ENCODE measurements around the gene PF4V1. TPM values are rescaled to one million over a fixed set of nuclear protein-coding genes. Genes with fewer than 3 reads are reported as not detected.
A peak's percentile ranks its signal among the peaks of the same experiment; 100 is the strongest.

PF4V1 gene
- polyA plus RNA-seq, 3 donors: 0.99 to 3.3 TPM; not detected in 1

GRCh38 chr4:73817341-73817740, 35.8 kb upstream of the PF4V1 start:
- no peak for TF ChIP-seq CTCF (IDR thresholded peaks at IDR 0.05)
- H3K36me3 ChIP-seq (replicated peaks in 1 of 2; ENCODE audit: control insufficient read depth in 1 of 2, insufficient read depth in 2 of 2, low read length in 2 of 2): no peaks in the 10 kb centered on the region
- H3K27ac Mint-ChIP-seq: peak overlapping the region in 1 of 7 donors; percentile 9
- H3K79me2 ChIP-seq (ENCODE audit: insufficient read depth, low read length): no peaks in the 10 kb centered on the region
- no peaks in the 10 kb centered on the region for H3K9me3 ChIP-seq (replicated peaks in 1 of 2; ENCODE audit: control insufficient read depth in 1 of 2, insufficient read depth in 1 of 2, low read length in 2 of 2)
- H3K4me1 ChIP-seq (ENCODE audit: control insufficient read depth in 1 of 2, insufficient read depth in 2 of 2, low read length in 2 of 2): peaks cover 8 to 14% of the 10 kb centered on the region in 2 donors
- H3K4me3 Mint-ChIP-seq: no peak overlapping the region
- no peak overlapping the region for H2AFZ ChIP-seq (ENCODE audit: insufficient read depth, low read depth, low read length, poor library complexity, severe bottlenecking)
- peaks cover 0 to 4% (median 0%) of the 10 kb centered on the region in 7 donors for H3K9me3 Mint-ChIP-seq
- no CpG with 5 or more reads among the region's 1 CpG for WGBS (ENCODE audit: insufficient coverage)
- DNase-seq: no peak
- H3K4me2 ChIP-seq (replicated peaks; ENCODE audit: extremely low read depth, low read length, poor library complexity, severe bottlenecking): no peak overlapping the region
- H3K27me3 ChIP-seq (ENCODE audit: control insufficient read depth in 2 of 2, insufficient read depth in 2 of 2, low read length in 2 of 2): no peaks in the 10 kb centered on the region
- intact Hi-C loops (cut with micrococcal nuclease): no loop called here
- H4K20me1 ChIP-seq (ENCODE audit: insufficient read depth, low read length): no peaks in the 10 kb centered on the region
- no peak overlapping the region for H3K27ac ChIP-seq (ENCODE audit: low read depth in 1 of 2, low read length in 2 of 2)
- no peak overlapping the region for H3K9ac ChIP-seq (ENCODE audit: insufficient read depth, low read length, poor library complexity, severe bottlenecking)
- peaks cover 22% of the 10 kb centered on the region for H3K4me1 Mint-ChIP-seq
- H3K27me3 Mint-ChIP-seq (ENCODE audit: low read depth in 3 of 3): no peaks in the 10 kb centered on the region
- no peak overlapping the region for H3K4me3 ChIP-seq (replicated peaks in 1 of 3; ENCODE audit: low read depth in 2 of 3, low read length in 3 of 3)
- no peaks in the 10 kb centered on the region for H3K36me3 Mint-ChIP-seq

- Mint-ChIP-seq H3K9me3 (peaks cover 0 to 4% (median 0%) of the 10 kb centered on the region in 7 donors), H3K4me1 (peaks cover 27% of the 10 kb centered on the region), H3K27ac (peak overlapping the region in 1 of 7 donors; percentile 34), H3K4me3 (no peak overlapping the region), H3K27me3 (ENCODE audit: low read depth in 3 of 3) (no peaks in the 10 kb centered on the region), H3K36me3 (no peaks in the 10 kb centered on the region)
- Histone ChIP-seq H3K9ac (ENCODE audit: insufficient read depth, low read length, poor library complexity, severe bottlenecking) (no peak overlapping the region), H3K4me3 (replicated peaks in 1 of 3; ENCODE audit: low read depth in 2 of 3, low read length in 3 of 3) (no peak overlapping the region), H3K27me3 (ENCODE audit: control insufficient read depth in 2 of 2, insufficient read depth in 2 of 2, low read length in 2 of 2) (no peaks in the 10 kb centered on the region), H3K4me2 (replicated peaks; ENCODE audit: extremely low read depth, low read length, poor library complexity, severe bottlenecking) (no peak overlapping the region), H2AFZ (ENCODE audit: insufficient read depth, low read depth, low read length, poor library complexity, severe bottlenecking) (no peak overlapping the region), H3K27ac (ENCODE audit: low read depth in 1 of 2, low read length in 2 of 2) (no peak overlapping the region), H4K20me1 (ENCODE audit: insufficient read depth, low read length) (no peaks in the 10 kb centered on the region), H3K9me3 (replicated peaks in 1 of 2; ENCODE audit: control insufficient read depth in 1 of 2, insufficient read depth in 1 of 2, low read length in 2 of 2) (no peaks in the 10 kb centered on the region), H3K36me3 (replicated peaks in 1 of 2; ENCODE audit: control insufficient read depth in 1 of 2, insufficient read depth in 2 of 2, low read length in 2 of 2) (no peaks in the 10 kb centered on the region), H3K79me2 (ENCODE audit: insufficient read depth, low read length) (no peaks in the 10 kb centered on the region), H3K4me1 (ENCODE audit: control insufficient read depth in 1 of 2, insufficient read depth in 2 of 2, low read length in 2 of 2) (peaks cover 7 to 11% of the 10 kb centered on the region in 2 donors)
- peak; percentile 22 to 44 (median 38) for DNase-seq
- no peak for TF ChIP-seq CTCF (IDR thresholded peaks at IDR 0.05)
- intact Hi-C loops (cut with micrococcal nuclease): no loop called here
- no CpG with 5 or more reads among the region's 4 CpGs for WGBS (ENCODE audit: insufficient coverage)
Measured at GRCh38 chr4:73821325-73821724, 31.8 kb upstream of the PF4V1 start.
